Keratinocyte (primary cell): ENCODE measurements around the gene MAGED4B. TPM values are rescaled to one million over a fixed set of nuclear protein-coding genes. Genes with fewer than 3 reads are reported as not detected.
"Not testable (repeated sequence)": the region's sequence is repeated elsewhere in the genome, so short reads cannot be mapped to it uniquely, and the experiment has no call there.

Source experiments
- DNase-seq: peaks from one replicate; pipeline ENCODE4 v3.0.0-alpha.2; 2011; ENCODE audit warnings: low read depth, missing footprints, low spot score
- FAIRE-seq: peaks from 2 replicates; lab custom pipeline; 2011; peaks lifted over from hg19 to GRCh38; lab: Jason Lieb, UNC
- H2AFZ ChIP-seq: 2 replicates; pipeline ENCODE4 v1.6.0; 2012; ENCODE audit warnings: low read length, control low read depth, inconsistent platforms; ENCODE audit not compliant: control insufficient read depth
- H3K27ac ChIP-seq: 2 replicates; pipeline ENCODE4 v1.5.1; 2011; ENCODE audit warnings: low read length; ENCODE audit not compliant: control insufficient read depth, insufficient read depth
- H3K27me3 ChIP-seq: 3 replicates; pipeline ENCODE4 v1.6.0; 2011; ENCODE audit warnings: low read length; ENCODE audit not compliant: control insufficient read depth, insufficient read depth; ENCODE audit errors: extremely low read depth
- H3K36me3 ChIP-seq, 2 experiments: 2 replicates in 1 of 2; 3 replicates in 1 of 2; pipeline ENCODE4 v1.5.1; 2011; ENCODE audit warnings: low read length in 2 of 2, mild to moderate bottlenecking in 1 of 2; ENCODE audit not compliant: control insufficient read depth in 2 of 2, insufficient read depth in 2 of 2; ENCODE audit errors: extremely low read depth in 1 of 2
- H3K4me1 ChIP-seq: 3 replicates; pipeline ENCODE4 v1.5.1; 2011; ENCODE audit warnings: low read length; ENCODE audit not compliant: control insufficient read depth, insufficient read depth; ENCODE audit errors: extremely low read depth
- H3K4me2 ChIP-seq: 3 replicates; pipeline ENCODE4 v1.6.0; 2011; ENCODE audit warnings: low read depth, low read length; ENCODE audit not compliant: control insufficient read depth, insufficient read depth; ENCODE audit errors: extremely low read depth
- H3K4me3 ChIP-seq, 3 experiments: fragments of 200-600 bp in 1 of 3; sonication (generic) in 1 of 3; 2 replicates in 2 of 3; 3 replicates in 1 of 3; pipeline ENCODE4 v1.5.1; 2011 to 2016; ENCODE audit warnings: low read length in 3 of 3, mild to moderate bottlenecking in 3 of 3, control low read depth in 2 of 3, inconsistent platforms in 1 of 3, low read depth in 1 of 3, mixed read lengths in 1 of 3, mixed run types in 1 of 3, moderate library complexity in 1 of 3; ENCODE audit not compliant: control insufficient read depth in 2 of 3, insufficient read depth in 2 of 3; ENCODE audit errors: extremely low read depth in 1 of 3
- H3K79me2 ChIP-seq: 2 replicates; pipeline ENCODE4 v1.6.0; 2012; ENCODE audit warnings: low read length; ENCODE audit not compliant: control insufficient read depth, insufficient read depth
- H3K9ac ChIP-seq: 3 replicates; pipeline ENCODE4 v1.6.0; 2011; ENCODE audit warnings: low read length; ENCODE audit not compliant: control insufficient read depth, insufficient read depth; ENCODE audit errors: extremely low read depth
- H3K9me1 ChIP-seq: 3 replicates; pipeline ENCODE4 v1.6.0; 2011; ENCODE audit warnings: low read length; ENCODE audit not compliant: control insufficient read depth, insufficient read depth; ENCODE audit errors: extremely low read depth
- H3K9me3 ChIP-seq: 2 replicates; pipeline ENCODE4 v1.5.1; 2012; ENCODE audit warnings: low read depth, low read length; ENCODE audit not compliant: control insufficient read depth
- H4K20me1 ChIP-seq: 3 replicates; pipeline ENCODE4 v1.6.0; 2011; ENCODE audit warnings: low read length; ENCODE audit not compliant: control insufficient read depth, insufficient read depth; ENCODE audit errors: extremely low read depth
- CTCF ChIP-seq, 3 experiments: IDR thresholded peaks in 1 of 3; conservative IDR thresholded peaks in 1 of 3; optimal IDR thresholded peaks in 1 of 3; 2 replicates in 2 of 3; 3 replicates in 1 of 3; pipeline versions ENCODE3 to v1.5.1; 2011; ENCODE audit warnings: low read length in 3 of 3, mild to moderate bottlenecking in 3 of 3, moderate library complexity in 2 of 3, control low read depth in 1 of 3, inconsistent platforms in 1 of 3; ENCODE audit not compliant: insufficient read depth in 2 of 3; ENCODE audit errors: extremely low read depth in 1 of 3
- EZH2 ChIP-seq: IDR thresholded peaks from one replicate; pipeline ENCODE4 v1.6.1; 2012; ENCODE audit warnings: inconsistent platforms, mild to moderate bottlenecking, low read length, moderate library complexity
- dilution Hi-C: fragments of 300-500 bp; cut with MboI; formaldehyde crosslinking; loops from one replicate; pipeline ENCODE4 v1.7.0; 2020; ENCODE audit warnings: low sequenced_read_pairs; ENCODE audit not compliant: extremely low pct_ligation_motif_present
- polyA minus RNA-seq, 3 experiments: library from RNA; depleted of rRNA, polyadenylated mRNA; stranded (reverse); fragments of >200 nt; gene quantifications; 1 replicate in 1 of 3; 2 replicates in 1 of 3; 3 replicates in 1 of 3; pipeline ENCODE4 v1.2.3, GENCODE V29; 2011
- polyA plus RNA-seq, 5 experiments: library from polyadenylated mRNA; depleted of rRNA in 3 of 5; stranded (reverse) in 3 of 5; stranded (forward) in 1 of 5; unstranded in 1 of 5; fragments of >200 nt; gene quantifications; 1 replicate in 1 of 5; 2 replicates in 3 of 5; 3 replicates in 1 of 5; pipeline versions ENCODE4 v1.2.1 to v1.2.3, GENCODE V29; 2011 to 2012; ENCODE audit warnings: missing spikeins in 2 of 5, low read depth in 1 of 5, low replicate concordance in 1 of 5

MAGED4B gene
- polyA plus RNA-seq, result 0.05 to 0.14 TPM (median 0.05 TPM) in 3 replicates
- not detected for polyA plus RNA-seq (2011; ENCODE audit: low read depth)
- 0.03 TPM in 1 of 2 replicates, not detected in the other for polyA plus RNA-seq (2011; cell fraction: cytosol; rRNA removed)
- 0.09 and 0.15 TPM in 2 replicates for polyA plus RNA-seq (2011; cell fraction: nucleus; rRNA removed)
- 0.36 TPM in 1 of 2 replicates, not detected in the other for polyA plus RNA-seq (2012; ENCODE audit: low replicate concordance)
- 0.49 TPM in 1 of 3 replicates, not detected in the others for polyA minus RNA-seq
- polyA minus RNA-seq (2011; cell fraction: cytosol; rRNA and poly(A)+ RNA removed), result not detected
- polyA minus RNA-seq (2011; cell fraction: nucleus; rRNA and poly(A)+ RNA removed), result not detected in 2 replicates

- H2AFZ ChIP-seq, DNase-seq, H3K9me3 ChIP-seq, H3K4me3 ChIP-seq, FAIRE-seq, H4K20me1 ChIP-seq, H3K27me3 ChIP-seq, H3K9me1 ChIP-seq, H3K79me2 ChIP-seq, dilution Hi-C loops, H3K4me1 ChIP-seq, H3K27ac ChIP-seq, H3K9ac ChIP-seq, H3K36me3 ChIP-seq, H3K4me2 ChIP-seq: not testable (repeated sequence)
These were observed at the start of gene MAGED4B for GRCh38 chrX:52068666-52069640. Gene MAGED4B (minus strand): TSS chrX:52069183. CDS start chrX:52068172, 1,011 bp downstream.

GRCh38 chrX:52118262-52118661 lies 49.3 kb upstream of the MAGED4B start:
- H4K20me1 ChIP-seq, result no peaks in the 10 kb centered on the region
- H3K9me3 ChIP-seq, result no peaks in the 10 kb centered on the region
- dilution Hi-C loops, result no loop called here
- H3K4me1 ChIP-seq, result no peaks in the 10 kb centered on the region
- H3K4me3 ChIP-seq, result no peak overlapping the region
- no peaks in the 10 kb centered on the region for H3K36me3 ChIP-seq
- TF ChIP-seq EZH2 (no peak), CTCF (optimal IDR thresholded peaks at IDR 0.05 in 1 of 3, IDR thresholded peaks at IDR 0.05 in 1 of 3, conservative IDR thresholded peaks at IDR 0.05 in 1 of 3; ENCODE audit: extremely low read depth in 1 of 3, insufficient read depth in 2 of 3, low read length in 3 of 3) (no peak)
- no peak overlapping the region for H2AFZ ChIP-seq
- FAIRE-seq (no peak), DNase-seq (no peak)
- no peak overlapping the region for H3K9ac ChIP-seq
- H3K27ac ChIP-seq, result no peak overlapping the region
- H3K9me1 ChIP-seq, result no peaks in the 10 kb centered on the region
- no peak overlapping the region for H3K4me2 ChIP-seq
- H3K27me3 ChIP-seq, result no peaks in the 10 kb centered on the region
- H3K79me2 ChIP-seq, result no peaks in the 10 kb centered on the region
